CD4-positive, alpha-beta T cell (primary cell): Measurements from ENCODE around the gene SERPIND1. TPM values are rescaled to one million over a fixed set of nuclear protein-coding genes. Genes with fewer than 3 reads are reported as not detected.

ENCODE experiments used
- ATAC-seq: fragments of 200-7000 bp; cut with Tn5 transposase; one replicate; pipeline ENCODE4 v1.10.0; 2022; ENCODE audit warnings: mild to moderate bottlenecking; ENCODE audit not compliant: poor library complexity
- CTCF ChIA-PET: fragments of 350-600 bp; sonication (Branson Sonifier 250); formaldehyde crosslinking; loops from one replicate; lab custom pipeline; 2021; ENCODE audit warnings: antibody characterized with exemption, inconsistent platforms; lab: Charles Lee
- POLR2A ChIA-PET: fragments of 350-600 bp; sonication (Branson Sonifier 250); formaldehyde crosslinking; loops from one replicate; lab custom pipeline; 2021; ENCODE audit warnings: antibody characterized with exemption, inconsistent platforms; lab: Charles Lee
- DNase-seq, 14 experiments: peaks; one replicate each; pipeline ENCODE4 v3.0.0-alpha.2; 2013 to 2020; ENCODE audit warnings: mixed read lengths in 2 of 14
- H3K27ac ChIP-seq, 2 donors: one replicate each; pipeline versions ENCODE4 v1.5.1 to v1.7.0; 2013; ENCODE audit warnings: low read length in 2 of 2, low read depth in 1 of 2, mild to moderate bottlenecking in 1 of 2
- H3K27me3 ChIP-seq, 2 experiments: 1 replicate in 1 of 2; 2 replicates in 1 of 2; pipeline versions ENCODE4 v1.6.1 to v1.7.0; 2013; ENCODE audit warnings: low read length in 2 of 2, control low read depth in 1 of 2, mild to moderate bottlenecking in 1 of 2, moderate library complexity in 1 of 2; ENCODE audit not compliant: insufficient read depth in 2 of 2, control insufficient read depth in 1 of 2
- H3K36me3 ChIP-seq: one replicate; pipeline ENCODE4 v1.6.1; 2013; ENCODE audit warnings: low read length, control low read depth; ENCODE audit not compliant: insufficient read depth
- H3K4me1 ChIP-seq: one replicate; pipeline ENCODE4 v1.6.1; 2013; ENCODE audit warnings: low read length, control low read depth; ENCODE audit not compliant: insufficient read depth
- H3K4me3 ChIP-seq: one replicate; pipeline ENCODE4 v1.5.1; 2013; ENCODE audit warnings: mild to moderate bottlenecking, low read length, moderate library complexity
- H3K9me3 ChIP-seq, 2 experiments: 1 replicate in 1 of 2; 2 replicates in 1 of 2; pipeline versions ENCODE4 v1.6.1 to v1.7.0; 2013; ENCODE audit warnings: low read length in 2 of 2, mild to moderate bottlenecking in 2 of 2, control low read depth in 1 of 2, moderate library complexity in 1 of 2; ENCODE audit not compliant: control insufficient read depth in 1 of 2, insufficient read depth in 1 of 2
- H3K27ac Mint-ChIP-seq: one replicate; pipeline ENCODE4 v1.8.0; 2020; ENCODE audit warnings: mixed read lengths
- H3K27me3 Mint-ChIP-seq: one replicate; pipeline ENCODE4 v1.8.0; 2021; ENCODE audit warnings: mixed read lengths
- H3K36me3 Mint-ChIP-seq: one replicate; pipeline ENCODE4 v1.8.0; 2021; ENCODE audit warnings: low read depth, mixed read lengths
- H3K4me1 Mint-ChIP-seq: one replicate; pipeline ENCODE4 v1.8.0; 2021; ENCODE audit warnings: low read depth, mixed read lengths
- H3K4me3 Mint-ChIP-seq: one replicate; pipeline ENCODE4 v1.8.0; 2020; ENCODE audit warnings: mild to moderate bottlenecking, mixed read lengths
- H3K9me3 Mint-ChIP-seq: one replicate; pipeline ENCODE4 v1.8.0; 2020; ENCODE audit warnings: mixed read lengths
- CTCF ChIP-seq: fragments of 200-600 bp; IDR thresholded peaks from one replicate; pipeline ENCODE4 v1.8.0; 2022; ENCODE audit warnings: antibody characterized with exemption, mild to moderate bottlenecking
- intact Hi-C, 2 experiments: fragments of 100-400 bp; cut with DNase I in 1 of 2; cut with micrococcal nuclease in 1 of 2; formaldehyde crosslinking; loops; one replicate each; pipeline versions ENCODE4 v1.15.1 to v1.9.0; 2023 to 2025; cut with DNase I, micrococcal nuclease
- total RNA-seq, 174 experiments: library from RNA in 2 of 174; stranded (reverse) in 2 of 174; gene quantifications; one replicate each; pipeline ENCODE4 v1.2.3 and lab custom pipeline; 2021 to 2026

The SERPIND1 gene
- total RNA-seq, 2 experiments from 2014 or later: not detected

- TF ChIP-seq CTCF: no peak
- Mint-ChIP-seq H3K27me3 (no peaks in the 10 kb centered on the region), H3K4me1 (peaks cover 10% of the 10 kb centered on the region), H3K36me3 (peaks cover 87% of the 10 kb centered on the region), H3K9me3 (no peaks in the 10 kb centered on the region), H3K4me3 (no peak overlapping the region), H3K27ac (no peak overlapping the region)
- ChIA-PET POLR2A (no interaction called here), CTCF (no interaction called here)
- Histone ChIP-seq H3K36me3 (peaks cover 80% of the 10 kb centered on the region), H3K4me1 (no peaks in the 10 kb centered on the region), H3K9me3 (no peaks in the 10 kb centered on the region), H3K4me3 (no peak overlapping the region), H3K27me3 (no peaks in the 10 kb centered on the region), H3K27ac (no peak overlapping the region)
- no peak for ATAC-seq
- no peak for DNase-seq
- intact Hi-C loops: no loop called here
Measured at GRCh38 chr22:20815477-20816050, 41.7 kb downstream of the SERPIND1 start.

GRCh38 chr22:20816559-20816958 lies 42.6 kb downstream of the SERPIND1 start:
- Histone ChIP-seq H3K4me3 (no peak overlapping the region), H3K27ac (no peak overlapping the region), H3K9me3 (no peaks in the 10 kb centered on the region), H3K27me3 (no peaks in the 10 kb centered on the region), H3K4me1 (no peaks in the 10 kb centered on the region), H3K36me3 (peaks cover 84% of the 10 kb centered on the region)
- ATAC-seq: no peak
- no peaks in the 10 kb centered on the region for H3K27me3 Mint-ChIP-seq
- POLR2A ChIA-PET: no interaction called here
- CTCF ChIA-PET: no interaction called here
- intact Hi-C loops: no loop called here
- peaks cover under 1% of the 10 kb centered on the region for H3K4me1 Mint-ChIP-seq
- H3K9me3 Mint-ChIP-seq: no peaks in the 10 kb centered on the region
- peaks cover 81% of the 10 kb centered on the region for H3K36me3 Mint-ChIP-seq
- TF ChIP-seq CTCF: no peak
- no peak overlapping the region for H3K4me3 Mint-ChIP-seq
- no peak for DNase-seq
- no peak overlapping the region for H3K27ac Mint-ChIP-seq

GRCh38 chr22:20818471-20818870 lies 44.6 kb downstream of the SERPIND1 start:
- Mint-ChIP-seq H3K36me3 (peaks cover 73% of the 10 kb centered on the region), H3K9me3 (no peaks in the 10 kb centered on the region), H3K27me3 (no peaks in the 10 kb centered on the region), H3K4me3 (no peak overlapping the region), H3K4me1 (no peaks in the 10 kb centered on the region), H3K27ac (no peak overlapping the region)
- intact Hi-C loops: no loop called here
- Histone ChIP-seq H3K27ac (no peak overlapping the region), H3K36me3 (peaks cover 83% of the 10 kb centered on the region), H3K4me3 (no peak overlapping the region), H3K4me1 (no peaks in the 10 kb centered on the region), H3K9me3 (no peaks in the 10 kb centered on the region), H3K27me3 (no peaks in the 10 kb centered on the region)
- ATAC-seq: no peak
- DNase-seq: no peak
- POLR2A ChIA-PET: no interaction called here
- no peak for TF ChIP-seq CTCF
- CTCF ChIA-PET: interaction anchor here (1.6 kb wide), 1 partner anchor 9 kb away, joined by 3 read pairs; no protein-coding TSS in a partner anchor
